ENCODE results near the gene SLC16A7.

DNA sequence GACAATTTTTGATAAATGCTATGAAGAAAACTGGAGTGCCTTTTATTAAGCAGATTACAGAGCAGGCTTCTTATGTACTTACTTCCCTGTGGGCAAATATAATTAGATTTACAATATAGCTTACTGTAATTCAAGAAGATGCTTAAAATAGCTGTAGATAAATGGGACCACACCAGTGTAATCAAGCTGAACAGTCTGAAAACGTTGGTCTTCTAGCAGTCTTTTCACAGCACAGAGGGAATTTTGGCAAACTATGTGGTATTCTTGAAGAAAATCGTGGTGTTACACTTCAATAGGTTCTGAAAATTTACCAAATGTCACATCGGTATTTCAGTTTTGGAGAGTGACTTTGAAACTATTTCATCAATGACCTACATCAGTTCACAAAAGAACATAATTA, 47.7 kb downstream of the SLC16A7 start:
- TF ChIP-seq, protein P1, sequence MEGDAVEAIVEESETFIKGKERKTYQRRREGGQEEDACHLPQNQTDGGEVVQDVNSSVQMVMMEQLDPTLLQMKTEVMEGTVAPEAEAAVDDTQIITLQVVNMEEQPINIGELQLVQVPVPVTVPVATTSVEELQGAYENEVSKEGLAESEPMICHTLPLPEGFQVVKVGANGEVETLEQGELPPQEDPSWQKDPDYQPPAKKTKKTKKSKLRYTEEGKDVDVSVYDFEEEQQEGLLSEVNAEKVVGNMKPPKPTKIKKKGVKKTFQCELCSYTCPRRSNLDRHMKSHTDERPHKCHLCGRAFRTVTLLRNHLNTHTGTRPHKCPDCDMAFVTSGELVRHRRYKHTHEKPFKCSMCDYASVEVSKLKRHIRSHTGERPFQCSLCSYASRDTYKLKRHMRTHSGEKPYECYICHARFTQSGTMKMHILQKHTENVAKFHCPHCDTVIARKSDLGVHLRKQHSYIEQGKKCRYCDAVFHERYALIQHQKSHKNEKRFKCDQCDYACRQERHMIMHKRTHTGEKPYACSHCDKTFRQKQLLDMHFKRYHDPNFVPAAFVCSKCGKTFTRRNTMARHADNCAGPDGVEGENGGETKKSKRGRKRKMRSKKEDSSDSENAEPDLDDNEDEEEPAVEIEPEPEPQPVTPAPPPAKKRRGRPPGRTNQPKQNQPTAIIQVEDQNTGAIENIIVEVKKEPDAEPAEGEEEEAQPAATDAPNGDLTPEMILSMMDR (IDR thresholded peaks at IDR 0.05) = no peak
- TF ChIP-seq POLR2A (IDR thresholded peaks at IDR 0.05) (no peak), EP300 (IDR thresholded peaks at IDR 0.05) (no peak)

All from ovary (tissue), 3 donors.